ENCODE measurements around the gene PABPC4L.

- TF ChIP-seq IRF3 (IDR thresholded peaks at IDR 0.05; ENCODE audit: low read depth, low read length) (no peak), MXI1 (IDR thresholded peaks at IDR 0.05; ENCODE audit: low read depth, low read length) (no peak), FOXM1 (IDR thresholded peaks at IDR 0.05; ENCODE audit: low read depth) (no peak), CTCF (IDR thresholded peaks at IDR 0.05) (no peak), POLR2AphosphoS5 (IDR thresholded peaks at IDR 0.05; ENCODE audit: low read depth, low read length) (no peak), RFX5 (IDR thresholded peaks at IDR 0.05; ENCODE audit: low read length) (no peak), TAF1 (IDR thresholded peaks at IDR 0.05; ENCODE audit: borderline replicate concordance, low read depth, low read length) (no peak), YY1 (IDR thresholded peaks at IDR 0.05; ENCODE audit: low read depth) (no peak), SMC3 (IDR thresholded peaks at IDR 0.05; ENCODE audit: low read depth, low read length) (no peak), EZH2phosphoT487 (IDR thresholded peaks at IDR 0.05; ENCODE audit: borderline replicate concordance, low read depth) (no peak), JUND (IDR thresholded peaks at IDR 0.05) (no peak), EP300 (IDR thresholded peaks at IDR 0.05; ENCODE audit: borderline replicate concordance in 1 of 2, low read depth in 1 of 2, low read length in 1 of 2) (no peak), RCOR1 (IDR thresholded peaks at IDR 0.05; ENCODE audit: low read length) (no peak)
Observed at GRCh38 chr4:134154097-134154496, 47.5 kb downstream of the PABPC4L start.

Data from SK-N-SH (cell line).